ENCODE measurements around the gene MRPS9. TPM values are rescaled to one million over a fixed set of nuclear protein-coding genes. Genes with fewer than 3 reads are reported as not detected.

The MRPS9 gene
- polyA plus RNA-seq (2013, experiment 1 of 2) = 70.8 TPM
- polyA plus RNA-seq (2013, experiment 2 of 2) = 71.4 TPM

DNA sequence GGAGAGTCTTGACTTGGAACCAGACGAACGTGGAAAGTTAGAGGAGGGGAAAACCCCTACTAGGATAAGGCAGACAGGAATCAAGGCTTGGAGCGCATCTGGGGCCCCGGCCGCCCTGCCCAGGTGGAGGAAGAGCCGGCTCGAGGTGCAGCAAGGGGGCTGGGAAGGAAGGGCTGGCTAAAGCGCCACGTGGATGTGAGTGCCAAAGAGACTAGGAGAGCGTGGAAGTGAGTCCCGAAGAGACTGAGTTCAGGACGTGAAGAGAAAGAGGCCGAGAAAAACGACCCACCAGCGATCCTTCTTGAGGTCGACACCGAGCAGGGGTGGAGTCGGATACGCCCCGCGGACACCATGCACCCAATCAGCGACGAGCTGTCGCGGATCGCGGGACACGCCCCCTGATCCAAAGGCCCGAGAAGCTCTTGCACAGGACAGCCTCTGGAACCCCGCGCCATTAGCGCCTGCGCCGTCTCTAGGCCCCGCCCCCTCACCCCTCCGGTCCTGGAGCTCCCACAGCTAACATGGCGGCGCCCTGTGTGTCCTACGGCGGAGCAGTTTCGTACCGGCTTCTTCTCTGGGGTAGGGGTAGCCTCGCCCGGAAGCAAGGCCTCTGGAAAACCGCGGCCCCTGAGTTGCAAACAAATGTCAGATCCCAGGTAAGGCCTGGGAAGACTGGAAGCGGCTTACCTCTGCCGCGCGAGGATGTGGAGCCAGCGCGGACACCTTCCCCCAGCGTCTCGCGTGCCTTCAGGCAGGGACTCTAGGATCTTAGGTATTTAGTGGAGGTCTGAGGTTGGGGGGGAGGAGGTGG lies at the start of gene MRPS9:
TSS of gene MRPS9 (plus strand) at position 498 of the 811 bp plus-strand sequence. CDS start at position 522, 24 bp downstream.
- WGBS (ENCODE audit: extremely low coverage, insufficient coverage, low lambda C conversion rate) = no CpG with 5 or more reads among the region's 55 CpGs
- Histone ChIP-seq H3K9ac (ENCODE audit: low read length) (peak within 1 kb of the TSS; percentile 78), H3K18ac (ENCODE audit: low read length) (peak within 1 kb of the TSS; percentile 62)

DNA sequence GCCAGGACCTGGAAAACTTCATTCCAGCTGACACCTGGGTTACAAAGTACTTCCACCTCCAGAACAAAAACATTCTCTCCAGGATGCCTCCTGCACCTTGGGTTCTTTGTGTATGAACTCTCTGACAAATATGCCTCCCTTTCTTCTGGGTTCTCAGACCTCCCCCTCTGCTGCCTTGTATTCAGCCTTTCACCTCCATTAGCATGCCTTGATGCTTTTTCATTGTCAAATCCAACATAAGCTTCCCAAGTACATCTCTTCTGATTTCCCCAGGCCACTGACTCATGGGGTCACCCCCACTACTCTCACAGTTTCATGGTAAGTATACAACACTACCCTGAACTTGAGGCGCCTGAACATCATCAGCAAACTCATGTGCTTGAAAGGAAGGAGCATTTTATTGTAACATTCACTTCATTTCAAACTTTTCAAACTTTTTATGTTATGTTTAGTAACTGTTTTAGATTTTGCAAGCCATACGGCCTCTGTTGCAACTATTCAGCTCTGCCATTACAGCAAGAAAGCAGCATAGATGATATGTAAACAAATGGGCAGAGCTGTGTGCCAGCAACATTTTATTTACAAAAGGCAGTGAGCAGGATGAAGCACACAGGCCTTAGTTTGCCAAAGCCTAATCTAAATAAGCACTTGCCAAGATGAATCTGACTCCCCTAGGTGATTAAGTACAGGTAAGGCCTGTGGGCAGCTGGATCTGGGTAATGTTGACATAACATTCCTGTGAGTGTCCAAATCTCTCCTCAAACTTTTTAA lies 32.5 kb upstream of the MRPS9 start:
- no peak overlapping the region for H3K27ac ChIP-seq (ENCODE audit: low read depth, low read length)

More for the DNA sequence above, at the start of gene MRPS9:
- no peak within 1 kb of the TSS for H2BK120ac ChIP-seq (ENCODE audit: low read depth, low read length)
- DNase-seq = peak; percentile 99
- H3K79me2 ChIP-seq (ENCODE audit: control insufficient read depth, insufficient read depth, low read length) = peaks cover 20% of the 10 kb centered on the region
- H2BK15ac ChIP-seq (replicated peaks; ENCODE audit: low read depth) = no peak within 1 kb of the TSS
- peak within 1 kb of the TSS; percentile 72 for H3K4me3 ChIP-seq (ENCODE audit: low read length)
- no peak within 1 kb of the TSS for H2AK5ac ChIP-seq (ENCODE audit: low read length)
- peaks cover 10% of the 10 kb centered on the region for H3K79me1 ChIP-seq (ENCODE audit: low read length)
- no peaks in the 10 kb centered on the region for H3K4me1 ChIP-seq (ENCODE audit: control insufficient read depth, low read depth, low read length)
- H3K36me3 ChIP-seq (ENCODE audit: control insufficient read depth, insufficient read depth, low read length) = no peaks in the 10 kb centered on the region
- peak within 1 kb of the TSS; percentile 87 for H3K56ac ChIP-seq (ENCODE audit: low read length)
- no peak within 1 kb of the TSS for H3K4ac ChIP-seq (ENCODE audit: low read depth, low read length)
- H3K4me2 ChIP-seq (ENCODE audit: low read length) = peak within 1 kb of the TSS; percentile 87
- H3K27me3 ChIP-seq (ENCODE audit: insufficient read depth, low read length, poor library complexity) = no peaks in the 10 kb centered on the region
- no peak within 1 kb of the TSS for H3K23ac ChIP-seq (ENCODE audit: low read length)
- no peak within 1 kb of the TSS for H4K5ac ChIP-seq (ENCODE audit: low read length)
- H4K8ac ChIP-seq (ENCODE audit: low read depth, low read length) = no peak within 1 kb of the TSS
- H3K27ac ChIP-seq (ENCODE audit: low read depth, low read length) = peak within 1 kb of the TSS; percentile 42
- H2BK5ac ChIP-seq (ENCODE audit: low read length) = no peak within 1 kb of the TSS

DNA sequence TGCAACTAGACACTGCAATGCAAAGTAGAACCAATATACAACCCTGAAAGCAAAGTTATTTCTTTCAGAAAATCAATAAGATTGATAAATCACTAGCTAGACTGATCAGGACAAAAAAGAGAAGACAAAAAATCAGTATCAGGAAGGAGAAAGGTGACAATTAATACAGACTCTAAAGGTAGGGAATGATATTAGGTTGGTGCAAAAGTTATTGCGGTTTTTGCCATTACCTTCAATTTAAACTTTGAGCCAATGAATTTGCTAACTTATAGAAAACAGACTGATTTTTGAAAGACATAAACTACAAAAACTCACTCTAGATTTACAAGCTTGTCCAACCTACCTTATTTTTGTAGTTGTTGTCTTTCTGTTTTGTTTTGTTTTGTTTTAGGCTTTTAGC lies 30.5 kb upstream of the MRPS9 start:
- Histone ChIP-seq H3K4me3 (ENCODE audit: low read length) (no peak overlapping the region), H3K27ac (ENCODE audit: low read depth, low read length) (no peak overlapping the region), H2AK5ac (ENCODE audit: low read length) (no peak overlapping the region), H3K4ac (ENCODE audit: low read depth, low read length) (no peak overlapping the region), H3K4me2 (ENCODE audit: low read length) (no peak overlapping the region), H3K9ac (ENCODE audit: low read length) (no peak overlapping the region), H2BK5ac (ENCODE audit: low read length) (no peak overlapping the region), H3K56ac (ENCODE audit: low read length) (no peak overlapping the region), H3K27me3 (ENCODE audit: insufficient read depth, low read length, poor library complexity) (no peaks in the 10 kb centered on the region), H3K36me3 (ENCODE audit: control insufficient read depth, insufficient read depth, low read length) (no peaks in the 10 kb centered on the region), H3K79me1 (ENCODE audit: low read length) (no peaks in the 10 kb centered on the region), H2BK15ac (replicated peaks; ENCODE audit: low read depth) (no peak overlapping the region), H4K5ac (ENCODE audit: low read length) (no peak overlapping the region), H3K79me2 (ENCODE audit: control insufficient read depth, insufficient read depth, low read length) (no peaks in the 10 kb centered on the region), H3K4me1 (ENCODE audit: control insufficient read depth, low read depth, low read length) (no peaks in the 10 kb centered on the region), H2BK120ac (ENCODE audit: low read depth, low read length) (no peak overlapping the region), H3K18ac (ENCODE audit: low read length) (no peak overlapping the region), H3K23ac (ENCODE audit: low read length) (no peak overlapping the region), H4K8ac (ENCODE audit: low read depth, low read length) (no peak overlapping the region)
- WGBS (ENCODE audit: extremely low coverage, insufficient coverage, low lambda C conversion rate) = no CpG with 5 or more reads among the region's 1 CpG
- DNase-seq = no peak

More for the DNA sequence above, 32.5 kb upstream of the MRPS9 start:
- H3K4ac ChIP-seq (ENCODE audit: low read depth, low read length) = no peak overlapping the region
- no peak overlapping the region for H3K4me3 ChIP-seq (ENCODE audit: low read length)
- H2BK120ac ChIP-seq (ENCODE audit: low read depth, low read length) = no peak overlapping the region
- H3K9ac ChIP-seq (ENCODE audit: low read length) = no peak overlapping the region
- H3K79me1 ChIP-seq (ENCODE audit: low read length) = no peaks in the 10 kb centered on the region
- no CpG with 5 or more reads among the region's 2 CpGs for WGBS (ENCODE audit: extremely low coverage, insufficient coverage, low lambda C conversion rate)
- H3K18ac ChIP-seq (ENCODE audit: low read length) = no peak overlapping the region
- H3K36me3 ChIP-seq (ENCODE audit: control insufficient read depth, insufficient read depth, low read length) = no peaks in the 10 kb centered on the region
- H3K4me1 ChIP-seq (ENCODE audit: control insufficient read depth, low read depth, low read length) = no peaks in the 10 kb centered on the region
- H2BK15ac ChIP-seq (replicated peaks; ENCODE audit: low read depth) = no peak overlapping the region
- no peak overlapping the region for H4K8ac ChIP-seq (ENCODE audit: low read depth, low read length)
- H3K27me3 ChIP-seq (ENCODE audit: insufficient read depth, low read length, poor library complexity) = no peaks in the 10 kb centered on the region
- H3K79me2 ChIP-seq (ENCODE audit: control insufficient read depth, insufficient read depth, low read length) = no peaks in the 10 kb centered on the region
- no peak overlapping the region for H2AK5ac ChIP-seq (ENCODE audit: low read length)
- no peak overlapping the region for H3K56ac ChIP-seq (ENCODE audit: low read length)
- H4K5ac ChIP-seq (ENCODE audit: low read length) = no peak overlapping the region
- H3K4me2 ChIP-seq (ENCODE audit: low read length) = no peak overlapping the region
- H3K23ac ChIP-seq (ENCODE audit: low read length) = no peak overlapping the region
- no peak overlapping the region for H2BK5ac ChIP-seq (ENCODE audit: low read length)
- DNase-seq = no peak

DNA sequence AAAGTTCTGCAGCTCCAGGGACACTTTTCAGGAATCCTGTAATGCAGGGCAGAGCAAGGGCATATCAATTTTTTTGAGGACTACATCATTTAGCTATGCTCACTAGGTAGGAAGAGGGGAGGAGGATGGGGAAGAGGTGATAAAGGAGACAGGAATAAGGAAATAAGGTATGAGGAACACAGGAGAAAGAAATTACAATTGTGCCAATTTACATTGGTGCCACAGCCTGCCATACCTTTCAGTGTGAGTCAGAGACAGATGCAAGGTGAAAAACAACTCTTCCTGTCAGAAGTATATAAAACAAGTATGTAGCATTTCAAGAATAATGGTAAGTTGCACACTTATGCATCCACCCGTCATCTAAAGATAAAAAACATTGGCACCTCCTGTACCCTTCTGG lies 5.4 kb upstream of the MRPS9 start:
- H3K27ac ChIP-seq (ENCODE audit: low read depth, low read length) = no peak overlapping the region
- no peak overlapping the region for H2BK5ac ChIP-seq (ENCODE audit: low read length)
- DNase-seq = no peak
- no peak overlapping the region for H2AK5ac ChIP-seq (ENCODE audit: low read length)
- H3K56ac ChIP-seq (ENCODE audit: low read length) = no peak overlapping the region
- no peak overlapping the region for H3K4ac ChIP-seq (ENCODE audit: low read depth, low read length)
- H4K5ac ChIP-seq (ENCODE audit: low read length) = no peak overlapping the region
- H3K79me1 ChIP-seq (ENCODE audit: low read length) = no peaks in the 10 kb centered on the region
- no peak overlapping the region for H3K4me2 ChIP-seq (ENCODE audit: low read length)
- no peaks in the 10 kb centered on the region for H3K36me3 ChIP-seq (ENCODE audit: control insufficient read depth, insufficient read depth, low read length)
- H3K4me3 ChIP-seq (ENCODE audit: low read length) = no peak overlapping the region
- H3K18ac ChIP-seq (ENCODE audit: low read length) = no peak overlapping the region
- no peak overlapping the region for H4K8ac ChIP-seq (ENCODE audit: low read depth, low read length)
- H3K27me3 ChIP-seq (ENCODE audit: insufficient read depth, low read length, poor library complexity) = no peaks in the 10 kb centered on the region
- no peak overlapping the region for H2BK120ac ChIP-seq (ENCODE audit: low read depth, low read length)
- no peak overlapping the region for H2BK15ac ChIP-seq (replicated peaks; ENCODE audit: low read depth)
- H3K4me1 ChIP-seq (ENCODE audit: control insufficient read depth, low read depth, low read length) = no peaks in the 10 kb centered on the region
- H3K79me2 ChIP-seq (ENCODE audit: control insufficient read depth, insufficient read depth, low read length) = no peaks in the 10 kb centered on the region
- no CpG with 5 or more reads among the region's 1 CpG for WGBS (ENCODE audit: extremely low coverage, insufficient coverage, low lambda C conversion rate)
- H3K9ac ChIP-seq (ENCODE audit: low read length) = no peak overlapping the region
- H3K23ac ChIP-seq (ENCODE audit: low read length) = no peak overlapping the region

DNA sequence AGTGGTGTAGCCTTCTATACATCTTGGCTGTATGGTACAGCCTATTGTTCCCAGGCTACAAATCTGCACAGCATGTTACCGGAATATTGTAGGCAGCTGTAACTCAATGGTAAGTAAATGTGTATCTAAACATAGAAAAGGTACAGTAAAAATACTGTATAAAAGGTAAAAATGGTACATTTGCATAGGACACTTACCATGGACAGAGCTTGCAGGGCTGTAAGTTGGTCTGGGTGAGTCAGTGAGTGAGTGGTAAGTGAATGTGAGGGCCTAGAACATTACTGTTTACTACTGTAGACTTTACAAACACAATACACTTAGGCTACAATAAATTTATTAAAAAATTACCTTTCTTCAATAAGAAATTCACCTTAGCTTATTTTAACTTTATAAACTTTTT lies 3.7 kb upstream of the MRPS9 start:
- no peak overlapping the region for H3K9ac ChIP-seq (ENCODE audit: low read length)
- no peaks in the 10 kb centered on the region for H3K4me1 ChIP-seq (ENCODE audit: control insufficient read depth, low read depth, low read length)
- peaks cover 8% of the 10 kb centered on the region for H3K79me2 ChIP-seq (ENCODE audit: control insufficient read depth, insufficient read depth, low read length)
- H2BK120ac ChIP-seq (ENCODE audit: low read depth, low read length) = no peak overlapping the region
- no peak overlapping the region for H3K4me2 ChIP-seq (ENCODE audit: low read length)
- H3K56ac ChIP-seq (ENCODE audit: low read length) = no peak overlapping the region
- DNase-seq = no peak
- H3K23ac ChIP-seq (ENCODE audit: low read length) = no peak overlapping the region
- no peak overlapping the region for H3K27ac ChIP-seq (ENCODE audit: low read depth, low read length)
- H4K8ac ChIP-seq (ENCODE audit: low read depth, low read length) = no peak overlapping the region
- no peak overlapping the region for H3K4ac ChIP-seq (ENCODE audit: low read depth, low read length)
- H2AK5ac ChIP-seq (ENCODE audit: low read length) = no peak overlapping the region
- H3K36me3 ChIP-seq (ENCODE audit: control insufficient read depth, insufficient read depth, low read length) = no peaks in the 10 kb centered on the region
- no peak overlapping the region for H2BK5ac ChIP-seq (ENCODE audit: low read length)
- H3K79me1 ChIP-seq (ENCODE audit: low read length) = peaks cover 6% of the 10 kb centered on the region
- no peak overlapping the region for H3K18ac ChIP-seq (ENCODE audit: low read length)
- no peaks in the 10 kb centered on the region for H3K27me3 ChIP-seq (ENCODE audit: insufficient read depth, low read length, poor library complexity)
- no peak overlapping the region for H4K5ac ChIP-seq (ENCODE audit: low read length)
- H3K4me3 ChIP-seq (ENCODE audit: low read length) = no peak overlapping the region
- no peak overlapping the region for H2BK15ac ChIP-seq (replicated peaks; ENCODE audit: low read depth)
- WGBS (ENCODE audit: extremely low coverage, insufficient coverage, low lambda C conversion rate) = no CpG with 5 or more reads among the region's 1 CpG
